Activated naive CD4-positive, alpha-beta T cell treated with anti-CD3 and anti-CD28 coated beads, Interleukin-2, amount 50 U/mL, for 72 hours (primary cell): ENCODE measurements around the gene METTL17. TPM values are rescaled to one million over a fixed set of nuclear protein-coding genes. Genes with fewer than 3 reads are reported as not detected.

ENCODE experiments used
- total RNA-seq, 2 donors: library from RNA; stranded (reverse); gene quantifications; one replicate each; pipeline ENCODE4 v1.2.3, GENCODE V29; 2022

The METTL17 gene
- total RNA-seq, 2 donors from 2014 or later, result 105 to 142 TPM

Other genes with a start within 250 kb of the METTL17 start
- gene EDDM3A, start 244.1 kb upstream of the METTL17 start, total RNA-seq, result not detected
- gene EDDM3B, start 221.6 kb upstream of the METTL17 start, total RNA-seq, result not detected
- gene RNASE6, start 208.7 kb upstream of the METTL17 start, total RNA-seq, result under 1 TPM; 0.39 to 0.66 TPM
- gene RNASE1, start 187.1 kb upstream of the METTL17 start, total RNA-seq, result not detected
- gene RNASE3, start 98.6 kb upstream of the METTL17 start, total RNA-seq, result not detected
- gene RNASE2, start 34.5 kb upstream of the METTL17 start, total RNA-seq, result not detected
- gene SLC39A2, start 9.3 kb downstream of the METTL17 start, total RNA-seq, result under 1 TPM in 1 of 2 donors, not detected in 1; 0.27 TPM
- gene NDRG2, start 35.1 kb downstream of the METTL17 start, total RNA-seq, result 1 to 10 TPM; 7.6 to 7.8 TPM
- gene TPPP2, start 40.2 kb downstream of the METTL17 start, total RNA-seq, result not detected
- gene RNASE13, start 44.8 kb downstream of the METTL17 start, total RNA-seq, result not detected
- not detected for gene RNASE7, start 52.4 kb downstream of the METTL17 start, total RNA-seq
- gene RNASE8, start 67.8 kb downstream of the METTL17 start, total RNA-seq, result not detected
- under 1 TPM in 1 of 2 donors, not detected in 1; 0.23 TPM for gene ARHGEF40, start 80.3 kb downstream of the METTL17 start, total RNA-seq
- gene ZNF219, start 108.7 kb downstream of the METTL17 start, total RNA-seq, result 10 to 100 TPM; 10.0 to 21.9 TPM
- gene TMEM253, start 111.1 kb downstream of the METTL17 start, total RNA-seq, result under 1 TPM in 1 of 2 donors, not detected in 1; 0.25 TPM
- gene OR5AU1, start 166.1 kb downstream of the METTL17 start, total RNA-seq, result not detected